Measurements from ENCODE around the gene ZNF692. TPM values are rescaled to one million over a fixed set of nuclear protein-coding genes. Genes with fewer than 3 reads are reported as not detected.
A peak's percentile ranks its signal among the peaks of the same experiment; 100 is the strongest.

The ZNF692 gene
- total RNA-seq, 6 donors from 2014 or later = 25.7 to 248 (median 34.1) TPM

- 79 to 84% methylated on average over 8 of the region's 8 CpGs for WGBS, 2 donors
- peak overlapping the region in 1 of 4 donors; percentile 19 for H3K27ac ChIP-seq
- no peak overlapping the region for H3K4me3 ChIP-seq
- H3K27me3 ChIP-seq = no peaks in the 10 kb centered on the region
- TF ChIP-seq POLR2A (IDR thresholded peaks at IDR 0.05) (no peak), EP300 (IDR thresholded peaks at IDR 0.05) (no peak), POLR2AphosphoS5 (IDR thresholded peaks at IDR 0.05) (no peak)
- TF ChIP-seq, protein P1, sequence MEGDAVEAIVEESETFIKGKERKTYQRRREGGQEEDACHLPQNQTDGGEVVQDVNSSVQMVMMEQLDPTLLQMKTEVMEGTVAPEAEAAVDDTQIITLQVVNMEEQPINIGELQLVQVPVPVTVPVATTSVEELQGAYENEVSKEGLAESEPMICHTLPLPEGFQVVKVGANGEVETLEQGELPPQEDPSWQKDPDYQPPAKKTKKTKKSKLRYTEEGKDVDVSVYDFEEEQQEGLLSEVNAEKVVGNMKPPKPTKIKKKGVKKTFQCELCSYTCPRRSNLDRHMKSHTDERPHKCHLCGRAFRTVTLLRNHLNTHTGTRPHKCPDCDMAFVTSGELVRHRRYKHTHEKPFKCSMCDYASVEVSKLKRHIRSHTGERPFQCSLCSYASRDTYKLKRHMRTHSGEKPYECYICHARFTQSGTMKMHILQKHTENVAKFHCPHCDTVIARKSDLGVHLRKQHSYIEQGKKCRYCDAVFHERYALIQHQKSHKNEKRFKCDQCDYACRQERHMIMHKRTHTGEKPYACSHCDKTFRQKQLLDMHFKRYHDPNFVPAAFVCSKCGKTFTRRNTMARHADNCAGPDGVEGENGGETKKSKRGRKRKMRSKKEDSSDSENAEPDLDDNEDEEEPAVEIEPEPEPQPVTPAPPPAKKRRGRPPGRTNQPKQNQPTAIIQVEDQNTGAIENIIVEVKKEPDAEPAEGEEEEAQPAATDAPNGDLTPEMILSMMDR (IDR thresholded peaks at IDR 0.05) = no peak
- DNase-seq = no peak
- no peaks in the 10 kb centered on the region for H3K9me3 ChIP-seq
- peaks cover 16 to 26% (median 18%) of the 10 kb centered on the region in 4 donors for H3K4me1 ChIP-seq
- ATAC-seq (ENCODE audit: low FRiP score in 2 of 2) = no peak
- H3K36me3 ChIP-seq = peaks cover 0 to 46% (median 29%) of the 10 kb centered on the region in 4 donors
These were observed 5.1 kb downstream of the ZNF692 start for GRCh38 chr1:248853663-248854375.

- no peak for ATAC-seq (ENCODE audit: low FRiP score in 2 of 2)
These were observed 6.1 kb downstream of the ZNF692 start for GRCh38 chr1:248852481-248853405.

DNA sequence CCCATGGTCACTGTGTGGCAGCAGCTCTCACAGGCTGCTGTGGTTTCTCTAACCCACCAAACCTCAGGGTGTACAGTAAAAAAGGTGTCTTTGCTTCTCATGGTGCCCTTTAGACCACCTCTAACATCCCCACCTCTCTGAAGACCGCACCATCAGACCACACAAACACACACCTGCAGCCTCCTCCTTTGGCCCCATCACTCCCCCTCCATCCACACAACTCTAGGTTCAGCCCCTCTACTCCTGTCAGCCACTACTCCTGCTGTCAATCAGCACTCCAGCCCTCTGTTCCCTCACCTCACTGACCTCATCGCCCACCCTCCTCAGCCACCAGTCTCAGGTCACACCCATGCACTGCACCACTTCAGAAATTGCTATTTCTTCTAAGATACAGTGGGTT lies 7.5 kb downstream of the ZNF692 start:
- H3K9me3 ChIP-seq = no peaks in the 10 kb centered on the region
- peaks cover 0 to 9% (median 6%) of the 10 kb centered on the region in 4 donors for H3K4me1 ChIP-seq
- no peak for DNase-seq
- WGBS, 2 donors = 78 to 95% methylated on average over 2 of the region's 2 CpGs
- peaks cover 20 to 70% (median 53%) of the 10 kb centered on the region in 4 donors for H3K36me3 ChIP-seq
- H3K27me3 ChIP-seq = no peaks in the 10 kb centered on the region
- H3K4me3 ChIP-seq = no peak overlapping the region
- no peak overlapping the region for H3K27ac ChIP-seq
- TF ChIP-seq EP300 (IDR thresholded peaks at IDR 0.05) = no peak
- no peak for TF ChIP-seq POLR2AphosphoS5 (IDR thresholded peaks at IDR 0.05)
- TF ChIP-seq, protein P1 (IDR thresholded peaks at IDR 0.05) = no peak
- TF ChIP-seq POLR2A (IDR thresholded peaks at IDR 0.05) = no peak
- ATAC-seq (ENCODE audit: low FRiP score in 2 of 2) = no peak

More at GRCh38 chr1:248852481-248853405, 6.1 kb downstream of the ZNF692 start:
- no peak for DNase-seq
- Histone ChIP-seq H3K27me3 (no peaks in the 10 kb centered on the region), H3K36me3 (peaks cover 8 to 57% (median 40%) of the 10 kb centered on the region in 4 donors), H3K27ac (peak overlapping the region in 2 of 4 donors; percentile 11 to 19), H3K4me3 (no peak overlapping the region), H3K9me3 (no peaks in the 10 kb centered on the region), H3K4me1 (peaks cover 7 to 17% (median 12%) of the 10 kb centered on the region in 4 donors)
- WGBS, 2 donors = 82 to 85% methylated on average over 7 of the region's 7 CpGs
- no peak for TF ChIP-seq POLR2AphosphoS5 (IDR thresholded peaks at IDR 0.05)
- no peak for TF ChIP-seq POLR2A (IDR thresholded peaks at IDR 0.05)
- no peak for TF ChIP-seq EP300 (IDR thresholded peaks at IDR 0.05)
- TF ChIP-seq, protein P1 (IDR thresholded peaks at IDR 0.05) = no peak

GRCh38 chr1:248850536-248851251 lies 8.2 kb downstream of the ZNF692 start:
- H3K27me3 ChIP-seq = no peaks in the 10 kb centered on the region
- no peak for TF ChIP-seq EP300 (IDR thresholded peaks at IDR 0.05)
- TF ChIP-seq POLR2A (IDR thresholded peaks at IDR 0.05) = no peak
- TF ChIP-seq, protein P1 (IDR thresholded peaks at IDR 0.05) = no peak
- no peak for TF ChIP-seq POLR2AphosphoS5 (IDR thresholded peaks at IDR 0.05)
- ATAC-seq (ENCODE audit: low FRiP score in 2 of 2) (no peak), DNase-seq (no peak)
- H3K4me1 ChIP-seq = peaks cover 0 to 9% (median 6%) of the 10 kb centered on the region in 4 donors
- H3K27ac ChIP-seq = no peak overlapping the region
- 82 to 91% methylated on average over 10 of the region's 10 CpGs for WGBS, 2 donors
- peaks cover 27 to 77% (median 59%) of the 10 kb centered on the region in 4 donors for H3K36me3 ChIP-seq
- H3K9me3 ChIP-seq = no peaks in the 10 kb centered on the region
- H3K4me3 ChIP-seq = no peak overlapping the region

All from upper lobe of left lung (tissue), 6 donors.